H9 (cell line): ENCODE measurements around the gene MGLL. TPM values are rescaled to one million over a fixed set of nuclear protein-coding genes. Genes with fewer than 3 reads are reported as not detected.

Experiments used
- DNase-seq: peaks from one replicate; pipeline ENCODE4 v3.0.0-alpha.2; 2017
- H2AFZ ChIP-seq: one replicate; pipeline ENCODE4 v1.6.1; 2013; ENCODE audit warnings: mild to moderate bottlenecking, low read length, control low read depth, moderate library complexity
- H2AK5ac ChIP-seq: 2 replicates; pipeline ENCODE4 v1.6.1; 2013; ENCODE audit warnings: low read length, control low read depth, mixed read lengths; ENCODE audit not compliant: insufficient read length
- H2BK120ac ChIP-seq: one replicate; pipeline ENCODE4 v1.6.1; 2013; ENCODE audit warnings: low read depth, mild to moderate bottlenecking, low read length, control low read depth, inconsistent platforms; ENCODE audit not compliant: poor library complexity, severe bottlenecking
- H2BK12ac ChIP-seq: 2 replicates; pipeline ENCODE4 v1.6.1; 2013; ENCODE audit warnings: low read length, control low read depth, mixed read lengths, low read depth; ENCODE audit not compliant: insufficient read length
- H2BK15ac ChIP-seq: 2 replicates; pipeline ENCODE4 v1.6.1; 2013; ENCODE audit warnings: low read depth, low read length, control low read depth
- H2BK20ac ChIP-seq: one replicate; pipeline ENCODE4 v1.6.1; 2013; ENCODE audit warnings: low read depth, mild to moderate bottlenecking, low read length, control low read depth, inconsistent platforms; ENCODE audit not compliant: poor library complexity, severe bottlenecking
- H2BK5ac ChIP-seq: 2 replicates; pipeline ENCODE4 v1.6.1; 2013; ENCODE audit warnings: low read length, control low read depth, mixed read lengths; ENCODE audit not compliant: insufficient read length
- H3K14ac ChIP-seq: 2 replicates; pipeline ENCODE4 v1.6.1; 2013; ENCODE audit warnings: low read length, control low read depth; ENCODE audit not compliant: insufficient read depth
- H3K18ac ChIP-seq: 2 replicates; pipeline ENCODE4 v1.6.1; 2013; ENCODE audit warnings: low read depth, mild to moderate bottlenecking, mixed read lengths, low read length, control low read depth; ENCODE audit not compliant: insufficient read length
- H3K23ac ChIP-seq: 2 replicates; pipeline ENCODE4 v1.6.1; 2013; ENCODE audit warnings: low read length, control low read depth, mixed read lengths, low read depth; ENCODE audit not compliant: insufficient read length
- H3K23me2 ChIP-seq: 2 replicates; pipeline ENCODE4 v1.6.1; 2013; ENCODE audit warnings: low read depth, mild to moderate bottlenecking, mixed read lengths, low read length, control low read depth; ENCODE audit not compliant: insufficient read length, poor library complexity, severe bottlenecking
- H3K27ac ChIP-seq: 2 replicates; pipeline ENCODE4 v1.5.1; 2013; ENCODE audit warnings: low read length, control low read depth, mixed read lengths, low read depth; ENCODE audit not compliant: insufficient read length
- H3K27me3 ChIP-seq: 2 replicates; pipeline ENCODE4 v1.6.1; 2013; ENCODE audit warnings: low read length, control low read depth, inconsistent platforms; ENCODE audit not compliant: insufficient read depth
- H3K4ac ChIP-seq: 2 replicates; pipeline ENCODE4 v1.6.1; 2013; ENCODE audit warnings: low read depth, mild to moderate bottlenecking, control low read depth, inconsistent platforms, low read length, moderate library complexity
- H3K4me1 ChIP-seq: 2 replicates; pipeline ENCODE4 v1.6.1; 2013; ENCODE audit warnings: low read length, control low read depth, inconsistent platforms; ENCODE audit not compliant: insufficient read depth
- H3K4me2 ChIP-seq: 2 replicates; pipeline ENCODE4 v1.6.1; 2013; ENCODE audit warnings: low read length, control low read depth, mixed read lengths; ENCODE audit not compliant: insufficient read length, insufficient read depth
- H3K56ac ChIP-seq: 2 replicates; pipeline ENCODE4 v1.6.1; 2013; ENCODE audit warnings: low read depth, mild to moderate bottlenecking, mixed read lengths, low read length, control low read depth; ENCODE audit not compliant: insufficient read length
- H3K79me1 ChIP-seq: 2 replicates; pipeline ENCODE4 v1.6.1; 2013; ENCODE audit warnings: low read depth, mild to moderate bottlenecking, moderate library complexity, low read length, control low read depth, inconsistent platforms; ENCODE audit not compliant: insufficient read depth, poor library complexity, severe bottlenecking
- H3K79me2 ChIP-seq: 2 replicates; pipeline ENCODE4 v1.6.1; 2013; ENCODE audit warnings: low read length, control low read depth, inconsistent platforms; ENCODE audit not compliant: insufficient read depth
- H3K9ac ChIP-seq: 2 replicates; pipeline ENCODE4 v1.6.1; 2013; ENCODE audit warnings: low read length, control low read depth, mixed read lengths; ENCODE audit not compliant: insufficient read length; ENCODE audit errors: extremely low read depth
- H3K9me3 ChIP-seq: one replicate; pipeline ENCODE4 v1.6.1; 2013; ENCODE audit warnings: low read depth, low read length, inconsistent platforms; ENCODE audit not compliant: control insufficient read depth
- H3T11ph ChIP-seq: one replicate; pipeline ENCODE4 v1.6.1; 2013; ENCODE audit warnings: mild to moderate bottlenecking, low read length, control low read depth, inconsistent platforms
- H4K20me1 ChIP-seq: one replicate; pipeline ENCODE4 v1.6.1; 2013; ENCODE audit not compliant: control insufficient read depth, insufficient read length, insufficient read depth
- H4K5ac ChIP-seq: 2 replicates; pipeline ENCODE4 v1.6.1; 2013; ENCODE audit warnings: low read depth, mild to moderate bottlenecking, mixed read lengths, low read length, control low read depth; ENCODE audit not compliant: insufficient read length
- H4K8ac ChIP-seq: replicated peaks from 2 replicates; pipeline ENCODE4 v1.6.1; 2013; ENCODE audit warnings: low read length, control low read depth, mixed read lengths, low read depth; ENCODE audit not compliant: insufficient read length
- H4K91ac ChIP-seq: 2 replicates; pipeline ENCODE4 v1.6.1; 2013; ENCODE audit warnings: low read depth, mild to moderate bottlenecking, moderate library complexity, mixed read lengths, low read length, control low read depth; ENCODE audit not compliant: insufficient read length
- H3K27ac Mint-ChIP-seq, 3 experiments: 2 replicates in 2 of 3; 3 replicates in 1 of 3; pipeline ENCODE4 v1.8.0; 2020 to 2021; ENCODE audit warnings: mixed read lengths in 3 of 3, mild to moderate bottlenecking in 1 of 3, moderate library complexity in 1 of 3
- H3K27me3 Mint-ChIP-seq: 2 replicates; pipeline ENCODE4 v1.8.0; 2021; ENCODE audit warnings: low read depth, mild to moderate bottlenecking, moderate library complexity, mixed read lengths
- H3K36me3 Mint-ChIP-seq, 3 experiments: 2 replicates in 2 of 3; 3 replicates in 1 of 3; pipeline ENCODE4 v1.8.0; 2020 to 2021; ENCODE audit warnings: low read depth in 3 of 3, mixed read lengths in 3 of 3; ENCODE audit not compliant: insufficient read depth in 1 of 3
- H3K4me1 Mint-ChIP-seq, 2 experiments: 2 replicates each; pipeline ENCODE4 v1.8.0; 2020; ENCODE audit warnings: mixed read lengths in 2 of 2
- H3K4me3 Mint-ChIP-seq, 2 experiments: 2 replicates in 1 of 2; 3 replicates in 1 of 2; pipeline ENCODE4 v1.8.0; 2020 to 2021; ENCODE audit warnings: mild to moderate bottlenecking in 2 of 2, mixed read lengths in 2 of 2, moderate library complexity in 1 of 2
- H3K9me3 Mint-ChIP-seq, 2 experiments: 2 replicates in 1 of 2; 3 replicates in 1 of 2; pipeline ENCODE4 v1.8.0; 2020; ENCODE audit warnings: mild to moderate bottlenecking in 2 of 2, mixed read lengths in 2 of 2, moderate library complexity in 1 of 2
- total RNA-seq: library from RNA; stranded (reverse); gene quantifications from 2 replicates; pipeline ENCODE4 v1.2.1, GENCODE V29; 2021
- TF ChIP-seq, protein P1 (sequence below): fragments of 200-600 bp; sonication (generic); conservative IDR thresholded peaks from 3 replicates; pipeline ENCODE4 v1.8.0; 2021; ENCODE audit warnings: antibody characterized with exemption, mild to moderate bottlenecking

MGLL gene
- total RNA-seq, 1 experiment from 2014 or later: 0.11 TPM

DNA sequence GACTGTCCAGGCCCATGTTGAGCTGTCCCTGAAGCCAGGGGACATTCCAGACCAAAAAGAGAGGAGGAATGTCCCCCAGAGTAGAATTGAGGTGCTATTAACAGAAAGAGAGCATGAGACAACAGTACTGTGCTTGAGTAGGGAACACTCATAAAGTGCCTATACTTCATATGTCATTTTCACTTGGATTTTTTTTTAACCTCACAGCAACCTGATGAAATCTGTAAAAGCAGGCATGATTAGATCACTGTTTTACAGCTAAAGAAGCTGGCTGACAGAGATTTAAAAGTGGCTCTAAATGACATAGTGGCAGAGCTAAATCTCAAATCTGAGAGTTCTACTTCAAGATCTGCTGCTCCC lies 174.5 kb downstream of the MGLL start:
- Histone ChIP-seq H2AFZ (no peak overlapping the region), H3K79me2 (no peaks in the 10 kb centered on the region), H3K14ac (no peak overlapping the region), H3K79me1 (no peaks in the 10 kb centered on the region), H3K4ac (no peak overlapping the region), H2BK120ac (no peak overlapping the region), H3K23ac (no peak overlapping the region), H3K27me3 (no peaks in the 10 kb centered on the region), H4K5ac (no peak overlapping the region), H4K20me1 (no peaks in the 10 kb centered on the region), H2AK5ac (no peak overlapping the region), H3K23me2 (no peaks in the 10 kb centered on the region), H3K4me2 (no peak overlapping the region), H2BK12ac (no peak overlapping the region), H3K56ac (no peak overlapping the region), H3K4me1 (peaks cover 2% of the 10 kb centered on the region; the same call in 1 of the 2 replicates), H4K91ac (no peak overlapping the region), H3K27ac (no peak overlapping the region), H2BK5ac (no peak overlapping the region), H2BK20ac (no peak overlapping the region), H3T11ph (no peak overlapping the region), H3K9me3 (no peaks in the 10 kb centered on the region), H4K8ac (no peak overlapping the region), H2BK15ac (no peak overlapping the region), H3K18ac (no peak overlapping the region), H3K9ac (no peak overlapping the region)
- H3K27ac Mint-ChIP-seq: peak overlapping the region in 1 of 3 experiments; percentile 85; a peak in 1 of 7 replicates
- no peak overlapping the region for H3K4me3 Mint-ChIP-seq
- H3K27me3 Mint-ChIP-seq: no peaks in the 10 kb centered on the region
- peaks cover 11 to 13% of the 10 kb centered on the region in 2 experiments for H3K4me1 Mint-ChIP-seq
- no peak for DNase-seq
- no peaks in the 10 kb centered on the region for H3K9me3 Mint-ChIP-seq
- TF ChIP-seq, protein P1, sequence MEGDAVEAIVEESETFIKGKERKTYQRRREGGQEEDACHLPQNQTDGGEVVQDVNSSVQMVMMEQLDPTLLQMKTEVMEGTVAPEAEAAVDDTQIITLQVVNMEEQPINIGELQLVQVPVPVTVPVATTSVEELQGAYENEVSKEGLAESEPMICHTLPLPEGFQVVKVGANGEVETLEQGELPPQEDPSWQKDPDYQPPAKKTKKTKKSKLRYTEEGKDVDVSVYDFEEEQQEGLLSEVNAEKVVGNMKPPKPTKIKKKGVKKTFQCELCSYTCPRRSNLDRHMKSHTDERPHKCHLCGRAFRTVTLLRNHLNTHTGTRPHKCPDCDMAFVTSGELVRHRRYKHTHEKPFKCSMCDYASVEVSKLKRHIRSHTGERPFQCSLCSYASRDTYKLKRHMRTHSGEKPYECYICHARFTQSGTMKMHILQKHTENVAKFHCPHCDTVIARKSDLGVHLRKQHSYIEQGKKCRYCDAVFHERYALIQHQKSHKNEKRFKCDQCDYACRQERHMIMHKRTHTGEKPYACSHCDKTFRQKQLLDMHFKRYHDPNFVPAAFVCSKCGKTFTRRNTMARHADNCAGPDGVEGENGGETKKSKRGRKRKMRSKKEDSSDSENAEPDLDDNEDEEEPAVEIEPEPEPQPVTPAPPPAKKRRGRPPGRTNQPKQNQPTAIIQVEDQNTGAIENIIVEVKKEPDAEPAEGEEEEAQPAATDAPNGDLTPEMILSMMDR: no peak
- peaks cover 6 to 7% (median 6%) of the 10 kb centered on the region in 3 experiments; a peak in 4 of 7 replicates for H3K36me3 Mint-ChIP-seq
